Endothelial cell (in vitro differentiated cells): ENCODE results near the gene TMC7. TPM values are rescaled to one million over a fixed set of nuclear protein-coding genes. Genes with fewer than 3 reads are reported as not detected.

ENCODE experiments used
- DNase-seq: peaks from one replicate; pipeline ENCODE4 v3.0.0; 2021; ENCODE audit warnings: low spot score
- H3K27ac Mint-ChIP-seq: one replicate; pipeline ENCODE4 v1.8.0; 2021; ENCODE audit warnings: mixed read lengths, inconsistent platforms; ENCODE audit not compliant: unreplicated experiment
- H3K27me3 Mint-ChIP-seq: one replicate; pipeline ENCODE4 v1.8.0; 2021; ENCODE audit warnings: mild to moderate bottlenecking, moderate library complexity, mixed read lengths, inconsistent platforms; ENCODE audit not compliant: unreplicated experiment
- H3K36me3 Mint-ChIP-seq: one replicate; pipeline ENCODE4 v1.8.0; 2021; ENCODE audit warnings: mild to moderate bottlenecking, low read depth, mixed read lengths, inconsistent platforms; ENCODE audit not compliant: unreplicated experiment
- H3K4me1 Mint-ChIP-seq: one replicate; pipeline ENCODE4 v1.8.0; 2021; ENCODE audit warnings: mild to moderate bottlenecking, mixed read lengths, inconsistent platforms; ENCODE audit not compliant: unreplicated experiment
- H3K4me3 Mint-ChIP-seq: one replicate; pipeline ENCODE4 v1.8.0; 2021; ENCODE audit warnings: mild to moderate bottlenecking, mixed read lengths, inconsistent platforms; ENCODE audit not compliant: unreplicated experiment
- H3K9me3 Mint-ChIP-seq: one replicate; pipeline ENCODE4 v1.8.0; 2021; ENCODE audit warnings: mixed read lengths, inconsistent platforms; ENCODE audit not compliant: unreplicated experiment
- total RNA-seq: library from RNA; stranded (reverse); fragmentation: NEBNext Ultra II Directional; extraction: Animal tissue kit (Norgen Biotek cat#: 25700); gene quantifications from one replicate; pipeline ENCODE4 v1.2.1, GENCODE V29; 2021; ENCODE audit not compliant: unreplicated experiment
- TF ChIP-seq, protein P1 (sequence below): fragments of 200-600 bp; sonication (generic); IDR thresholded peaks from one replicate; pipeline ENCODE4 v1.5.0; 2021; ENCODE audit warnings: antibody characterized with exemption; ENCODE audit not compliant: unreplicated experiment

Gene TMC7
- total RNA-seq, 1 donor from 2014 or later, result 16.9 TPM

DNA sequence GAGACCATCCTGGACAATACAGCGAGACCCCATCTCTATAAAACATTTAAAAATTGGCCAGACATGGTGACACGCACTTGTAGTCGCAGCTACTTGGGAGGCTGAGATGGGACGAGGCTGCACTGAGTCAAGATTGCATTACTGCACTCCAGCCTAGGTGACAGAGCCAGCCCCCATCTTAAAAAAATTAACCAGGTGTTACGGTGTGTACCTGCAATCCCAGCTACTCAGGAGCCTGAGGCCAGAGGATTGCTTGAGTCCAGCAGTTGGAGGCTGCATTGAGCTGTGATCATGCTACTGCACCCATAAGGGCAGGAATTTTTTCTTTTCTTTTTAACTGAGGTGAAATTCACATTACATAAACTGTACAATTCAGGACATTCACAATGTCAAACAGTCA, 16.9 kb upstream of the TMC7 start:
- Mint-ChIP-seq H3K27ac (no peak overlapping the region), H3K27me3 (peaks cover under 1% of the 10 kb centered on the region), H3K4me1 (no peaks in the 10 kb centered on the region)

DNA sequence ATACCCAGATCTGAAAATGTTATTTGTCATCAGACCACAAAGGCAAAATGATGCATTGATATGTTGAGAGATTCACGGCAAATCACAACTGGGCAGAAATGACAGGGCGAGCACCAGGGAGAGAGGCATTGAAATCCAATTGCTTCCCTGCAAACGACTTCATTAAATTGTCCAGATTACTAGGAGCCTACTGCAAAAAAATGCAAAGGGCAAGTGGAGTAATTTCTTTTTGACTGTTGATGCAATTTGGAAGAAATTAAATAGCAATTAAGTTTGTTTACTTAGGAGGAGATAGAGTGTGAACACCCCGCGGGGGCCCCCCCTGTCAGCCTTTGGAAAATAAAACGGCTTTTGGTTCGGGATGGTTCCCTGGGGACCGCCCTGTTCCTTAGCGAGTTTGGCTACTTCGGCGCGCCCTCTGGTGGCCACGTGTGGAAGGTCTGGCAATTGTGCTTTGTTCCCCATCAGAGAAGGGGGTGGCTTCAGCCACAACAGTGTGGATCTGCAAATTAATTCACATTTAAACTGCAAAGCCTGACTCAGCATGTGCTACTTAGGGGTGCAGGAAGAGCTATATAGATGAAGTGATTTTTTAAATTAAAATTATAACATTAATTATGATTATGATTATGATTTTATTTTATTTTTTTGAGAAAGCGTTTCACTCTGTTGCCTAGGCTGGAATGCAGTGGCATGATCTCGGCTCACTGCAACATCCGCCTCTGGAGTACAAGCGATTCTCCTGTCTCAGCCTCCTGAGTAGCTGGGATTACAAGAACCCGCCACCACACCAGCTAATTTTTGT, 14.5 kb upstream of the TMC7 start:
- Mint-ChIP-seq H3K27me3 (no peaks in the 10 kb centered on the region), H3K4me1 (no peaks in the 10 kb centered on the region), H3K36me3 (no peaks in the 10 kb centered on the region), H3K9me3 (no peaks in the 10 kb centered on the region), H3K27ac (no peak overlapping the region), H3K4me3 (no peak overlapping the region)
- TF ChIP-seq, protein P1, sequence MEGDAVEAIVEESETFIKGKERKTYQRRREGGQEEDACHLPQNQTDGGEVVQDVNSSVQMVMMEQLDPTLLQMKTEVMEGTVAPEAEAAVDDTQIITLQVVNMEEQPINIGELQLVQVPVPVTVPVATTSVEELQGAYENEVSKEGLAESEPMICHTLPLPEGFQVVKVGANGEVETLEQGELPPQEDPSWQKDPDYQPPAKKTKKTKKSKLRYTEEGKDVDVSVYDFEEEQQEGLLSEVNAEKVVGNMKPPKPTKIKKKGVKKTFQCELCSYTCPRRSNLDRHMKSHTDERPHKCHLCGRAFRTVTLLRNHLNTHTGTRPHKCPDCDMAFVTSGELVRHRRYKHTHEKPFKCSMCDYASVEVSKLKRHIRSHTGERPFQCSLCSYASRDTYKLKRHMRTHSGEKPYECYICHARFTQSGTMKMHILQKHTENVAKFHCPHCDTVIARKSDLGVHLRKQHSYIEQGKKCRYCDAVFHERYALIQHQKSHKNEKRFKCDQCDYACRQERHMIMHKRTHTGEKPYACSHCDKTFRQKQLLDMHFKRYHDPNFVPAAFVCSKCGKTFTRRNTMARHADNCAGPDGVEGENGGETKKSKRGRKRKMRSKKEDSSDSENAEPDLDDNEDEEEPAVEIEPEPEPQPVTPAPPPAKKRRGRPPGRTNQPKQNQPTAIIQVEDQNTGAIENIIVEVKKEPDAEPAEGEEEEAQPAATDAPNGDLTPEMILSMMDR, result peak; percentile 94
- peak; percentile 91 for DNase-seq

More for the DNA sequence above, 16.9 kb upstream of the TMC7 start:
- H3K9me3 Mint-ChIP-seq, result no peaks in the 10 kb centered on the region
- no peaks in the 10 kb centered on the region for H3K36me3 Mint-ChIP-seq
- no peak overlapping the region for H3K4me3 Mint-ChIP-seq
- no peak for DNase-seq
- TF ChIP-seq, protein P1, result no peak

DNA sequence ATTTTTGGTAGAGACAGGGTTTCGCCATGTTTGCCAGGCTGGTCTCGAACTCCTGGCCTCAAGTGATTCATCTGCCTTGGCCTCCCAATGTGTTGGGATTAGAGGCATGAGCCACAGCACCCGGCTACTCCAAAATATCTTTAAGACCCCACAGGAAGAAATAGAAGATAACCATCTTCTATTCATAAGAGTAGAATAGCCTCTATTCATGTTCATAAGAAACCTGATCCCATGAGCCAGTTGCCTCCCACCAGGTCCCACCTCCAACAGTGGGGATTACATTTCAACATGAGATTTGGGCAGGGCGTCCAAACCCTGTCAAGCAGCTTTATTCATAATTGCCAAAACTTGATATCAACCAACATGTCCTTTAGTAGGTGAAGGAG, 13.9 kb upstream of the TMC7 start:
- Mint-ChIP-seq H3K4me1 (no peaks in the 10 kb centered on the region), H3K27ac (no peak overlapping the region)

DNA sequence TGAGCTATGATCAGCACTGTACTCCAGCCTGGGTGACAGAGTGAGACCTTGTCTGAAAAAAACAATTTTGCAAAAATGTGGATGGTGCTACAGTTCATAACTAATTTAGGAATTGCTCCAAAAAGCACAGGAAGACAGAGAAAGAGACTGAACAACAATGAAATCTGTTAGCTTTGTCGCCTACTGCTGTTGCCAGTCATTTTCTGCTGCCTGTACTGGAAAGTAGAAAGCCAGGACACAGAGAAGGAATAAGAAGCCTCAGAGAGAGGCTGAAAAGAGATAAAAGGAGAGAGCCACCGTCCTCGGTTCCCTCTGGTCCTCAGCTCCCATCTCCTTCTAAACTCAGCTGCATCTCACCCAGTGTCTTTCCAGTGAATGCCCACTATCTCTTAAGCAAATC, 8.6 kb upstream of the TMC7 start:
- Mint-ChIP-seq H3K27me3 (peaks cover 1% of the 10 kb centered on the region), H3K4me3 (no peak overlapping the region), H3K27ac (no peak overlapping the region), H3K4me1 (no peaks in the 10 kb centered on the region), H3K9me3 (no peaks in the 10 kb centered on the region), H3K36me3 (no peaks in the 10 kb centered on the region)
- TF ChIP-seq, protein P1, result no peak
- no peak for DNase-seq

More for the DNA sequence above, 13.9 kb upstream of the TMC7 start:
- no peak overlapping the region for H3K4me3 Mint-ChIP-seq
- TF ChIP-seq, protein P1, result no peak
- no peaks in the 10 kb centered on the region for H3K27me3 Mint-ChIP-seq
- no peaks in the 10 kb centered on the region for H3K36me3 Mint-ChIP-seq
- no peaks in the 10 kb centered on the region for H3K9me3 Mint-ChIP-seq
- no peak for DNase-seq

DNA sequence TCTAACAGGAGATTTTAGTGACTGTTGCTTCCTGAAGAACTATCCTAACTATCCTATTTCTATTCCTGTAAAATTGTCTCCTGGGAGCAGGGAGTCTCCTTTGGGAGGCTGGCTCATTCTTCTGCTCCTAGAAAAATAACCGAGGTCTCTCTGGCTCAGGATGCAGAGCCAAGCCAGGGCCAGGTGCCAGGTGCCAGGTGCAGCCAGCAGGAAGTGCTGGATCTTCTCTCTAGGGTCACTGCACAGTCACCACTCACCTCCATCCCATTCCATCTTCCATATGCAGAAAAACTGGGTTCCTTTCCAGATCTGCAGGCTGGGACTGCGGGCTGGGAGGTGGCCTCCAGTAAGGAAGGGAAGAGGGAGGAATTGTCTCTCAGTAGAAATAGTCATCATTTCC, 3.8 kb upstream of the TMC7 start:
- no peak overlapping the region for H3K4me3 Mint-ChIP-seq
- H3K4me1 Mint-ChIP-seq, result peaks cover 3% of the 10 kb centered on the region
- no peaks in the 10 kb centered on the region for H3K9me3 Mint-ChIP-seq
- H3K27ac Mint-ChIP-seq, result no peak overlapping the region
- peaks cover 2% of the 10 kb centered on the region for H3K27me3 Mint-ChIP-seq
- TF ChIP-seq, protein P1, result no peak
- DNase-seq, result no peak
- H3K36me3 Mint-ChIP-seq, result no peaks in the 10 kb centered on the region
